Measurements from ENCODE around the gene KRT82.

KRT82 gene

DNA sequence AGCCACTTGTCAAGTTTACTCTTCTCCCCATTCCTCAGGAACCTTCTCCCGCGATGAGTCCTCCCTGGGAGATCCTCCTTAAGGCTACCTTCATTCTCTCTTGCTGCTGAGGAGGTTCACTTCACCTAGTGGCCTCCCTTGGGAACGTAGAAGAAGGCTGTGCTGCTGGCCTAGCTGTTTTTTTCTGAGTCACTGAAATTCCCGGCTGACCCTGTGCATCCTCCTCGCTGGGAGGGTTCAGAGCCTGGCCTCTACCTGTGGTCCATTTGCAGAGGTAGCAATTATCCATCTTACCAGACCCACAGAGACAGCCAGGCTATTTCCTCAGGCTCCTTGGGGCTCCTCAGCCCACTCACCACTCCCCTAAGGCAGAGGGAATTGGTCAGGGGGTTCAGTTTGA is 4.6 kb downstream of the KRT82 start:
- Histone ChIP-seq H3K9me3 (ENCODE audit: control insufficient read depth in 2 of 2, low read length in 2 of 2) (no peaks in the 10 kb centered on the region), H3K4me3 (ENCODE audit: low read length in 2 of 2) (no peak overlapping the region), H3K27me3 (ENCODE audit: control insufficient read depth in 2 of 2, insufficient read depth in 2 of 2, low read length in 2 of 2) (no peaks in the 10 kb centered on the region), H3K9ac (ENCODE audit: low read depth in 1 of 2, low read length in 2 of 2) (no peak overlapping the region), H3K4me1 (ENCODE audit: control insufficient read depth in 2 of 2, insufficient read depth in 2 of 2, low read length in 2 of 2) (no peaks in the 10 kb centered on the region), H3K27ac (ENCODE audit: low read depth in 2 of 2, low read length in 2 of 2) (no peak overlapping the region), H3K36me3 (ENCODE audit: control insufficient read depth in 2 of 2, insufficient read depth in 2 of 2, low read length in 2 of 2) (no peaks in the 10 kb centered on the region)

DNA sequence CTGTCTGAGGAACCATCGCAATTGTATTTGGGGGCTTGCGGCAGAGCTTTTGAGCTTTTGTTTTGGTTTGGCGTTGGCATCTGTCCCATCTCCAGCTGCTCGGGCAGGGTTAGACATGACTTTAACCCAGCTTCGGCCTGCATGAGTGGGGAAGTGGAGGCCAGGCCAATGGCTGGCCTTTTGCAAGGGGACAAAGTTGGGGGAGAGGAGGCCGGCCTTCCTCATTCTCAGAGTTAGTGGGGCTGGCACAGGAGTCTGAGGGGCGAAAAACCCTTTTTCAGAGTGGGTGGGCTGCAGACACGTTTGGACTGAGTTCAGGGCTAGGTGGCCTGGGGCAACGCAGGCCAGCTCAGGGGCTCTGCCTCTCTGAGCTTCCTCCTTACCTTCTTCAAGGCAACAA is 5.2 kb downstream of the KRT82 start:
- Histone ChIP-seq H3K9ac (ENCODE audit: low read depth in 1 of 2, low read length in 2 of 2) (no peak overlapping the region), H3K27me3 (ENCODE audit: control insufficient read depth in 2 of 2, insufficient read depth in 2 of 2, low read length in 2 of 2) (no peaks in the 10 kb centered on the region), H3K27ac (ENCODE audit: low read depth in 2 of 2, low read length in 2 of 2) (no peak overlapping the region), H3K36me3 (ENCODE audit: control insufficient read depth in 2 of 2, insufficient read depth in 2 of 2, low read length in 2 of 2) (no peaks in the 10 kb centered on the region), H3K4me3 (ENCODE audit: low read length in 2 of 2) (no peak overlapping the region), H3K9me3 (ENCODE audit: control insufficient read depth in 2 of 2, low read length in 2 of 2) (no peaks in the 10 kb centered on the region), H3K4me1 (ENCODE audit: control insufficient read depth in 2 of 2, insufficient read depth in 2 of 2, low read length in 2 of 2) (no peaks in the 10 kb centered on the region)

DNA sequence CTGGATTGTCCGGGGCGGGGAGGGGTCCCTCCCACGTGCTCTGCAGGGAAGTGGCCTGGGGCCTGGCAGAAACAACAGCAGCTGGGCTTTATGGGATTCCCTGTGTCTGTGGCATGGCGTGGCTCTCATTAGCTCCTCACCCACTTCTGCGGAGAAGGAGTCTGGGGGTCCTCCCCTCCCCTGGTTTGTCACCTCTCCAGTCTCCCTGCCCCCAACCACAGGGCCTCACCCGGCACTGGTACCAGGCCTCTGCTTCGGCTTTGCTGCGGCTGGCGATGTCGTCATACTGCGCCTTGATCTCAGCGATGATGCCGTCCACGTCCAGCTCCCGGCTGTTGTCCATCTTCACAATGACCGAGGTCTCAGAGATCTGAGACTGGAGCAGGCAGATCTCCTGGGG is 6.4 kb downstream of the KRT82 start:
- no peaks in the 10 kb centered on the region for H3K4me1 ChIP-seq (ENCODE audit: control insufficient read depth in 2 of 2, insufficient read depth in 2 of 2, low read length in 2 of 2)
- H3K27me3 ChIP-seq (ENCODE audit: control insufficient read depth in 2 of 2, insufficient read depth in 2 of 2, low read length in 2 of 2) = no peaks in the 10 kb centered on the region
- no peak overlapping the region for H3K9ac ChIP-seq (ENCODE audit: low read depth in 1 of 2, low read length in 2 of 2)
- H3K9me3 ChIP-seq (ENCODE audit: control insufficient read depth in 2 of 2, low read length in 2 of 2) = no peaks in the 10 kb centered on the region
- no peaks in the 10 kb centered on the region for H3K36me3 ChIP-seq (ENCODE audit: control insufficient read depth in 2 of 2, insufficient read depth in 2 of 2, low read length in 2 of 2)
- no peak overlapping the region for H3K27ac ChIP-seq (ENCODE audit: low read depth in 2 of 2, low read length in 2 of 2)
- H3K4me3 ChIP-seq (ENCODE audit: low read length in 2 of 2) = no peak overlapping the region

DNA sequence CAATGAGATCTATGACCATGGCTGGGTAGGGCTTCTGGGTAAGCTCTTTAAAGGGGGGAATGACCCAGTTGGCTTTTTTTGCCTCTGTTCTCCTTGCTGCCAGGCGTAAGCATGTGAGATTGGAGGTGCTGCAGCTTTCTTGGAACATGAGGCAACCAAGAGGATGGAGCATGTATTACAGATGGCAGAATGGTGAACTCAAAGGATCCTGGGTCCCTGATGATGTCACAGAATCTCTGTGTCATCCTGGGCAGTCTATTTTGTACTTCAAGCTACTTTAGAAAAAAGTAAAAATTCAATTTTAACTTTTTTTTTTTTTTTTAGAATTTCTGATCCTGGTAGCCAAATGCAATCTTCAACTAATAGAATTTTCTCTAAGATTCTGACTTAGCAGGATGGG is 8.0 kb downstream of the KRT82 start:
- no peaks in the 10 kb centered on the region for H3K9me3 ChIP-seq (ENCODE audit: control insufficient read depth in 2 of 2, low read length in 2 of 2)
- no peaks in the 10 kb centered on the region for H3K27me3 ChIP-seq (ENCODE audit: control insufficient read depth in 2 of 2, insufficient read depth in 2 of 2, low read length in 2 of 2)
- no peak overlapping the region for H3K4me3 ChIP-seq (ENCODE audit: low read length in 2 of 2)
- no peak overlapping the region for H3K9ac ChIP-seq (ENCODE audit: low read depth in 1 of 2, low read length in 2 of 2)
- no peaks in the 10 kb centered on the region for H3K36me3 ChIP-seq (ENCODE audit: control insufficient read depth in 2 of 2, insufficient read depth in 2 of 2, low read length in 2 of 2)
- no peaks in the 10 kb centered on the region for H3K4me1 ChIP-seq (ENCODE audit: control insufficient read depth in 2 of 2, insufficient read depth in 2 of 2, low read length in 2 of 2)
- no peak overlapping the region for H3K27ac ChIP-seq (ENCODE audit: low read depth in 2 of 2, low read length in 2 of 2)

DNA sequence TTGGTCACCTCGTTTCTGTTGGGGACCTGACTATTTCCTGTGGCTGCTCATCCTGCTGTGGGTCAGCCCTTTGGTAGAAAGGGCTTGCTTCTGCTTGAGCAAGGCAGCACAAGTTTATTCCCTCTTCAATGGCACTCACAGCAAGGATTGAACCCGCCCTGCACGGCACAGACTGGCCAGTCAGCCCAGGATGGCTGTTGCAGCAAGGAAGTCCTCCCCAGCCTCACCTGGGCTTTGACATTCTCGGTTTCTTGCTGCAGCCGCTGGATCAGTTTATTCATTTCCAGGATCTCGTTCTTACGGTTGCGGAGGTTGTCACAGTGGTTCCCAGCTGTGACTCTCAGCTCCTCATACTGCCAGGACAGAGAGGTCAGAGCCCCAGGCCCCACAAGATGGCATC is 9.5 kb downstream of the KRT82 start:
- no peaks in the 10 kb centered on the region for H3K9me3 ChIP-seq (ENCODE audit: control insufficient read depth in 2 of 2, low read length in 2 of 2)
- H3K36me3 ChIP-seq (ENCODE audit: control insufficient read depth in 2 of 2, insufficient read depth in 2 of 2, low read length in 2 of 2) = no peaks in the 10 kb centered on the region
- no peak overlapping the region for H3K4me3 ChIP-seq (ENCODE audit: low read length in 2 of 2)
- no peaks in the 10 kb centered on the region for H3K27me3 ChIP-seq (ENCODE audit: control insufficient read depth in 2 of 2, insufficient read depth in 2 of 2, low read length in 2 of 2)
- H3K9ac ChIP-seq (ENCODE audit: low read depth in 1 of 2, low read length in 2 of 2) = no peak overlapping the region
- H3K4me1 ChIP-seq (ENCODE audit: control insufficient read depth in 2 of 2, insufficient read depth in 2 of 2, low read length in 2 of 2) = no peaks in the 10 kb centered on the region
- no peak overlapping the region for H3K27ac ChIP-seq (ENCODE audit: low read depth in 2 of 2, low read length in 2 of 2)

DNA sequence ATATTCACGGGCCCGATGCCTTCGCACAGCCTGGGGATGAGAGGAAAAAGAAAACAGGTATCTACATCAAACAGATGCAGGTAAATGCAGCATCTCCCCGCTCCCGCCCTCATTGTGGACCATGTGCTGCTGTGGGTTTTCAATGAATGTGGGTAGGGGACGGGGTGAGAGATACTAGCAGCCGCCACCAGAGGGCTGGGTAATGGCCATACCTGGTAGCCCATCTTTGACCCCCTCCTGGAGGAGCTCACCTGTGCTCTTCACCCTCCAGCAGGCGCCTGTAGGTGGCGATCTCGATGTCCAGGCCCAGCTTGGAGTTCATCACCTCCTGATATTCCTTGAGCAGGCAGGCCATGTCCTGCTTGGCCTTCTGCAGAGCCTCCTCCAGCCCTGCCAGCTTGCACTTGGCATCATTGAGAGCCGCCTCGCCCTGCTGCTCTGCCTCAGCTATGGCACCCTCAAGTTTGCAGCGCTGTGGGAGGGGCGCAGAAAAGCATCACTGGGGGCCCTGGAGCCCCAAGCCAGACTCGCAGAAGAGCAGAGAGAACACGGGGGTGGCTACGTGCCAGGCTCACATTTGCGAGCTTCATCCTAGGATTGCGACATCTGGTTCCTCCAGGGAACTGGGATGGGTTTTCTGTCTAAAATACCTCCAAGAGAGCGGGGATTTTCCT is 10.2 kb downstream of the KRT82 start:
- Histone ChIP-seq H3K4me1 (ENCODE audit: control insufficient read depth in 2 of 2, insufficient read depth in 2 of 2, low read length in 2 of 2) (no peaks in the 10 kb centered on the region), H3K9ac (ENCODE audit: low read depth in 1 of 2, low read length in 2 of 2) (no peak overlapping the region), H3K27me3 (ENCODE audit: control insufficient read depth in 2 of 2, insufficient read depth in 2 of 2, low read length in 2 of 2) (no peaks in the 10 kb centered on the region), H3K36me3 (ENCODE audit: control insufficient read depth in 2 of 2, insufficient read depth in 2 of 2, low read length in 2 of 2) (no peaks in the 10 kb centered on the region), H3K4me3 (ENCODE audit: low read length in 2 of 2) (no peak overlapping the region), H3K9me3 (ENCODE audit: control insufficient read depth in 2 of 2, low read length in 2 of 2) (no peaks in the 10 kb centered on the region), H3K27ac (ENCODE audit: low read depth in 2 of 2, low read length in 2 of 2) (no peak overlapping the region)

DNA sequence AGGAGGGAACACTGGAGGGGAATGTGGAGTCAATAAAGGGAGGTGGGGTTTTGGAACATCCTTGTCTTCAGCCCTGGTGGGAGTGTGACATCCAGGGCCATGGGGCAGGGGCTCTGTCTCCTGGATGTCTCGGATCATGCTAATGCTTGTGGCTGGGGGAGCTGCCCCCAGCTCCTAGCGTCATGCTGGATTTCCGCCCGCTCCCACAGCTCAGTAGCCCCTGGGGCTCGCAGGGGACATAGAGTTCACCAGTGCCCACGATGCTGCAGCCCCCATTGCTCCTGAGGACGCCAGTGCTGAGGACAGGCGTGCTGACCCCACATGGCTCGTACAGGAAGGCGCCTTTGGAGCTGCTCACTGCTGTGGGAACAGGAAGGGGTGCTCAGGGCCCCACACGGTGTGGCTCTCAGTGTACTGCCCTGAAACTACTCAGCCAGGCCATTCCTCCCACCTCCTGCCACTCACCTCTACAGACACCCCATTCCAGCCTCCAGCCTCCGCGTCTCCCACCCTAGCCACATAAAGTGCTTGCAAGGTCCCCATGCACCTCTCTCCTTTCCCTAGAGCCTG is 11.2 kb downstream of the KRT82 start:
- Histone ChIP-seq H3K4me1 (ENCODE audit: control insufficient read depth in 2 of 2, insufficient read depth in 2 of 2, low read length in 2 of 2) (no peaks in the 10 kb centered on the region), H3K36me3 (ENCODE audit: control insufficient read depth in 2 of 2, insufficient read depth in 2 of 2, low read length in 2 of 2) (no peaks in the 10 kb centered on the region), H3K9ac (ENCODE audit: low read depth in 1 of 2, low read length in 2 of 2) (no peak overlapping the region), H3K27ac (ENCODE audit: low read depth in 2 of 2, low read length in 2 of 2) (no peak overlapping the region), H3K9me3 (ENCODE audit: control insufficient read depth in 2 of 2, low read length in 2 of 2) (no peaks in the 10 kb centered on the region), H3K27me3 (ENCODE audit: control insufficient read depth in 2 of 2, insufficient read depth in 2 of 2, low read length in 2 of 2) (no peaks in the 10 kb centered on the region), H3K4me3 (ENCODE audit: low read length in 2 of 2) (no peak overlapping the region)

DNA sequence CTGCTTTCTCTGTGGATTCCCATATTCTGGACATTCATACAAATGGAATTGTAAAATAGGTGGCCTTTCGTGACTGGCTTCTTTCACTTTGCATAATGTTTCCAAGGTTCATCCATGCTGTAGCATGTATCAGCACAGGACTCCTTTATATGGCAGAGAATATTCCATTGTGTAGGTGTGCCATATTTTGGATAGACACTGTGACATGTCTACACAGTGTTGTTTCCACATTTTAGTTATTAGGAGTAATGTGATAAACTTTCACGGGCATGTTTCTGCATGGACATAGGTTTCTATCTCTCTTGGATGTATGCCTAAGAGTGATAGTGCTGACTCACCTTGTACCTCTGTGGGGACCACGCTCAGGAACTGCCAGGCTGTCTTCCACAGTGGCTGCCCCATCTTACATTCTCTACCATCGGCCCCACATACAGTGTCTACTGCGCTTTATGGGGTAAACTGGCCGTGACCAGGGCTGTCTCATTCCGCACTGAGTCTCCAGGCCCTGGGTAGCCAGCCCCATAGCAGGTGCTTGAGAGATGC is 13.6 kb downstream of the KRT82 start:
- H3K27ac ChIP-seq (ENCODE audit: low read depth in 2 of 2, low read length in 2 of 2) = no peak overlapping the region
- peaks cover 0 to 7% of the 10 kb centered on the region in 2 donors for H3K27me3 ChIP-seq (ENCODE audit: control insufficient read depth in 2 of 2, insufficient read depth in 2 of 2, low read length in 2 of 2)
- H3K36me3 ChIP-seq (ENCODE audit: control insufficient read depth in 2 of 2, insufficient read depth in 2 of 2, low read length in 2 of 2) = no peaks in the 10 kb centered on the region
- H3K4me3 ChIP-seq (ENCODE audit: low read length in 2 of 2) = no peak overlapping the region
- no peak overlapping the region for H3K9ac ChIP-seq (ENCODE audit: low read depth in 1 of 2, low read length in 2 of 2)
- no peaks in the 10 kb centered on the region for H3K9me3 ChIP-seq (ENCODE audit: control insufficient read depth in 2 of 2, low read length in 2 of 2)
- H3K4me1 ChIP-seq (ENCODE audit: control insufficient read depth in 2 of 2, insufficient read depth in 2 of 2, low read length in 2 of 2) = no peaks in the 10 kb centered on the region

DNA sequence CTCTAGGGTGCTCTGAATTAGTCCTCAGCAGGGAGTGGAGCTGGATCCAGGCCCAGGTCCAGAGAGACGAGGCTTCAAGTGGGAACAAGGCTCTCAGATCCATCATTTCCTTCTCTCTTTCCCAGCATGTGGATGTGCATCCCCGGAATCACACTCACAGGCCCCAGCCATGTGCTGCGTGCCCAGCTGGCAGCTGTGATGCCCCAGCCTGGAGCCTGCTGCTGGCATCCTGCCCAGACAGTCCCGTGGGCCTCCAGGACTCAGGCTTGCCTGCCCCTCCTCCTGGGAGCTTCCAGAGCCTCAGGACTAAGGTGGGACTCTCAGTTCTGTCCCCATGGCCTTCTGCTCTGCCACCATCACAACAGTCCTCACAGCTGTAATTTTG is 14.5 kb downstream of the KRT82 start:
- Histone ChIP-seq H3K9ac (ENCODE audit: low read depth in 1 of 2, low read length in 2 of 2) (no peak overlapping the region), H3K27ac (ENCODE audit: low read depth in 2 of 2, low read length in 2 of 2) (no peak overlapping the region)

DNA sequence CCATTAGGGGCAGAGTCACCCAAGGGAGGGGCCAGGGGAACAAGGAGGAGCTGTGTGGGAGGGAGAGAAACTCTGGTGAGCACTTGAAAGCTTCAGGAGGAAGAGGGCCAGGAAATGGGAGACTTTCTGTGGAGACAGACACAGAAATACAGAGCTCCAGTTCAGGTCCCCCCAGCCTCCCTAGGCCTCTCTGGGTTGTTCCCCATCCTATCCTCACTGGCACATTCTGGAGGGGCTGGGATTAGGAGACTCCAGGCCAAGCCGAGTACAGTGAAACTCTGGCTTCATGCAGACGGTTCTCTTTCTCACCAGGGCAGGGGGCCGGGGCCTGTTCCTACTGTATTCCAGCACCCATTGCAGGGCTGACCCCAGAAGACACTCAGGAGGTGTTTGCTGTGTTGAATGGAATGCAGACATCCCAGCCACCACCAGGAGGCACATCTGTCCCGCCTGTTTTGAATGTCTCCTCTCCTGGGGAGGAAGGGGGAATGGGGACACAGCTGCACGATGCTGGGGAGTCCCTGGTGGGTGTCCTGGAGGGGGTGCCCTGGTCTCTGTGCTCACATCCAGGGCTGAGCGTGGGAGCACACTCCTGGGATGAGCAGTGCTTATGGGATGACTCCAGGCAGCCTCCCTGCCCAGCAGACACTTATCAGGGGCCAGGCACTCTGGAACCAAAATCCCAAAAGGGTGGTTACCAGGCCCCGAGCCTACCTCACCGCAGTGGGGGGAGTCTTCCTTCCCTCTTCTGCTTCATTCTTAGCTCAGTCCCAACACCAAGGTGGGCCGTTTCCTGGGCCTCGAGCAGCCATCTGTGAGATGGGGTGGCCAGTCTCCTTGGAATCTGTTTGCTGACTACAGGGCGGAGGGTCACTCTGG is 15.2 kb downstream of the KRT82 start:
- Histone ChIP-seq H3K9ac (ENCODE audit: low read depth in 1 of 2, low read length in 2 of 2) (no peak overlapping the region), H3K27me3 (ENCODE audit: control insufficient read depth in 2 of 2, insufficient read depth in 2 of 2, low read length in 2 of 2) (peaks cover 0 to 7% of the 10 kb centered on the region in 2 donors), H3K9me3 (ENCODE audit: control insufficient read depth in 2 of 2, low read length in 2 of 2) (no peaks in the 10 kb centered on the region), H3K4me3 (ENCODE audit: low read length in 2 of 2) (no peak overlapping the region), H3K4me1 (ENCODE audit: control insufficient read depth in 2 of 2, insufficient read depth in 2 of 2, low read length in 2 of 2) (no peaks in the 10 kb centered on the region), H3K36me3 (ENCODE audit: control insufficient read depth in 2 of 2, insufficient read depth in 2 of 2, low read length in 2 of 2) (no peaks in the 10 kb centered on the region), H3K27ac (ENCODE audit: low read depth in 2 of 2, low read length in 2 of 2) (no peak overlapping the region)

More for the DNA sequence above, 14.5 kb downstream of the KRT82 start:
- Histone ChIP-seq H3K27me3 (ENCODE audit: control insufficient read depth in 2 of 2, insufficient read depth in 2 of 2, low read length in 2 of 2) (peaks cover 0 to 7% of the 10 kb centered on the region in 2 donors), H3K9me3 (ENCODE audit: control insufficient read depth in 2 of 2, low read length in 2 of 2) (no peaks in the 10 kb centered on the region), H3K4me1 (ENCODE audit: control insufficient read depth in 2 of 2, insufficient read depth in 2 of 2, low read length in 2 of 2) (no peaks in the 10 kb centered on the region), H3K36me3 (ENCODE audit: control insufficient read depth in 2 of 2, insufficient read depth in 2 of 2, low read length in 2 of 2) (no peaks in the 10 kb centered on the region), H3K4me3 (ENCODE audit: low read length in 2 of 2) (no peak overlapping the region)
